ENCODE results near the gene CEP192.

DNA sequence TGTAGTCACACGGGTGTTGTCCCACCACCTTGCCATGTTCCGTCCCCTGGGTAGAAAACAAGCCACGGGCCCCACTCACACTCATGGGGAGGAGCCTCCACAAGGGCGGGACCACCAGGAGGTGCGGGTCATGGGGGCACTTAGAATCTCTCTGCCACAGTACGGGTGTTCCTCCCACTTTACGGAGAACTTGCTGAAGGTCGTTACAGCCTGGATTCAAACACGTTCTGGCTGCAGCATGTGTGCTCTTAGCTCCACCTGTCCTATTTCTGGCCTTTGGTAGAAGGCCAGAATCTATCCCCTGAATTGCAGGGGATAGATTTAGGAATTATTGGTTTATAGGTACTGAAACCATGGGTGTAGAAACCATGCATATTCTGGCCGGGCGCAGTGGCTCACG lies 14.9 kb upstream of the CEP192 start:
- TF ChIP-seq, protein P1, sequence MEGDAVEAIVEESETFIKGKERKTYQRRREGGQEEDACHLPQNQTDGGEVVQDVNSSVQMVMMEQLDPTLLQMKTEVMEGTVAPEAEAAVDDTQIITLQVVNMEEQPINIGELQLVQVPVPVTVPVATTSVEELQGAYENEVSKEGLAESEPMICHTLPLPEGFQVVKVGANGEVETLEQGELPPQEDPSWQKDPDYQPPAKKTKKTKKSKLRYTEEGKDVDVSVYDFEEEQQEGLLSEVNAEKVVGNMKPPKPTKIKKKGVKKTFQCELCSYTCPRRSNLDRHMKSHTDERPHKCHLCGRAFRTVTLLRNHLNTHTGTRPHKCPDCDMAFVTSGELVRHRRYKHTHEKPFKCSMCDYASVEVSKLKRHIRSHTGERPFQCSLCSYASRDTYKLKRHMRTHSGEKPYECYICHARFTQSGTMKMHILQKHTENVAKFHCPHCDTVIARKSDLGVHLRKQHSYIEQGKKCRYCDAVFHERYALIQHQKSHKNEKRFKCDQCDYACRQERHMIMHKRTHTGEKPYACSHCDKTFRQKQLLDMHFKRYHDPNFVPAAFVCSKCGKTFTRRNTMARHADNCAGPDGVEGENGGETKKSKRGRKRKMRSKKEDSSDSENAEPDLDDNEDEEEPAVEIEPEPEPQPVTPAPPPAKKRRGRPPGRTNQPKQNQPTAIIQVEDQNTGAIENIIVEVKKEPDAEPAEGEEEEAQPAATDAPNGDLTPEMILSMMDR (conservative IDR thresholded peaks at IDR 0.05 in 1 of 2, IDR thresholded peaks at IDR 0.05 in 1 of 2; ENCODE audit: extremely low read depth in 1 of 2, insufficient read depth in 1 of 2, low read depth in 1 of 2, low read length in 2 of 2), result no peak
- TF ChIP-seq EZH2 (IDR thresholded peaks at IDR 0.05; ENCODE audit: borderline replicate concordance, low read length), result no peak

Measured in mammary epithelial cell (primary cell).